B cell (primary cell): ENCODE data around the gene TNN. TPM values are rescaled to one million over a fixed set of nuclear protein-coding genes. Genes with fewer than 3 reads are reported as not detected.

Experiments used
- ATAC-seq: fragments of 200-7000 bp; cut with Tn5 transposase; one replicate; pipeline ENCODE4 v1.10.0; 2021; ENCODE audit warnings: low read depth, mild to moderate bottlenecking, moderate number of reproducible peaks, moderate library complexity
- CTCF ChIA-PET: fragments of 350-600 bp; sonication (Branson Sonifier 250); formaldehyde crosslinking; loops from one replicate; lab custom pipeline; 2021; ENCODE audit warnings: antibody characterized with exemption, inconsistent platforms; lab: Charles Lee
- POLR2A ChIA-PET: fragments of 350-600 bp; sonication (Branson Sonifier 250); formaldehyde crosslinking; loops from one replicate; lab custom pipeline; 2021; ENCODE audit warnings: antibody characterized with exemption; lab: Charles Lee
- DNase-seq: peaks from one replicate; pipeline ENCODE4 v3.0.0; 2013
- H2AFZ ChIP-seq: 2 replicates; pipeline ENCODE4 v1.6.1; 2012; ENCODE audit warnings: mild to moderate bottlenecking, low read depth, low read length; ENCODE audit not compliant: insufficient read depth, poor library complexity, severe bottlenecking
- H3K27ac ChIP-seq, 2 donors: 1 replicate in 1 of 2; 2 replicates in 1 of 2; pipeline ENCODE4 v1.5.1; 2012 to 2013; ENCODE audit warnings: low read length in 2 of 2, mild to moderate bottlenecking in 2 of 2, moderate library complexity in 1 of 2
- H3K27me3 ChIP-seq, 4 experiments: fragments of 200-600 bp in 1 of 4; sonication (generic) in 1 of 4; replicated peaks in 1 of 4; 1 replicate in 2 of 4; 2 replicates in 2 of 4; pipeline versions ENCODE4 v1.6.1 to v1.7.0; 2013 to 2016; ENCODE audit warnings: low read length in 3 of 4, mild to moderate bottlenecking in 2 of 4, mixed read lengths in 1 of 4, moderate library complexity in 1 of 4; ENCODE audit not compliant: insufficient read depth in 4 of 4, control insufficient read depth in 3 of 4; ENCODE audit errors: control extremely low read depth in 1 of 4
- H3K36me3 ChIP-seq, 2 experiments: replicated peaks in 1 of 2; 1 replicate in 1 of 2; 2 replicates in 1 of 2; pipeline versions ENCODE4 v1.6.1 to v1.7.1; 2013; ENCODE audit warnings: low read length in 1 of 2; ENCODE audit not compliant: insufficient read depth in 2 of 2, control insufficient read depth in 1 of 2; ENCODE audit errors: control extremely low read depth in 1 of 2, extremely low read depth in 1 of 2
- H3K4me1 ChIP-seq, 2 donors: fragments of 200-600 bp in 1 of 2; sonication (generic) in 1 of 2; 1 replicate in 1 of 2; 2 replicates in 1 of 2; pipeline versions ENCODE4 v1.5.1 to v1.6.1; 2013 to 2017; ENCODE audit warnings: low read length in 2 of 2; ENCODE audit not compliant: control insufficient read depth in 2 of 2, insufficient read depth in 2 of 2
- H3K4me2 ChIP-seq: replicated peaks from 2 replicates; pipeline ENCODE3; 2012; ENCODE audit warnings: mild to moderate bottlenecking, low read depth, low read length; ENCODE audit not compliant: poor library complexity, severe bottlenecking
- H3K4me3 ChIP-seq, 5 experiments: fragments of 200-600 bp in 1 of 5; sonication (generic) in 1 of 5; 1 replicate in 3 of 5; 2 replicates in 2 of 5; pipeline versions ENCODE4 v1.5.1 to v1.7.0; 2011 to 2016; ENCODE audit warnings: low read length in 4 of 5, mild to moderate bottlenecking in 4 of 5, low read depth in 2 of 5, control low read depth in 1 of 5, moderate library complexity in 1 of 5; ENCODE audit not compliant: insufficient read depth in 1 of 5; ENCODE audit errors: control extremely low read depth in 1 of 5, extremely low read depth in 1 of 5
- H3K79me2 ChIP-seq: fragments of 200-600 bp; sonication (generic); one replicate; pipeline ENCODE4 v1.6.0; 2016; ENCODE audit warnings: low read length; ENCODE audit not compliant: control insufficient read depth, insufficient read depth
- H3K9ac ChIP-seq: fragments of 200-600 bp; sonication (generic); 2 replicates; pipeline ENCODE4 v1.6.1; 2017; ENCODE audit warnings: mild to moderate bottlenecking, low read length, moderate library complexity
- H3K9me3 ChIP-seq, 3 donors: one replicate each; pipeline versions ENCODE4 v1.6.1 to v1.7.1; 2013; ENCODE audit warnings: low read length in 2 of 3; ENCODE audit not compliant: control insufficient read depth in 2 of 3, insufficient read depth in 1 of 3; ENCODE audit errors: control extremely low read depth in 1 of 3
- H4K20me1 ChIP-seq: 2 replicates; pipeline ENCODE4 v1.6.0; 2012; ENCODE audit warnings: mild to moderate bottlenecking, low read length; ENCODE audit not compliant: insufficient read depth, control insufficient read depth, poor library complexity, severe bottlenecking
- H3K27ac Mint-ChIP-seq: one replicate; pipeline ENCODE4 v1.8.0; 2021; ENCODE audit warnings: mixed read lengths
- H3K27me3 Mint-ChIP-seq: one replicate; pipeline ENCODE4 v1.8.0; 2021; ENCODE audit warnings: mixed read lengths
- H3K4me1 Mint-ChIP-seq: one replicate; pipeline ENCODE4 v1.8.0; 2021; ENCODE audit warnings: mixed read lengths
- H3K4me3 Mint-ChIP-seq: one replicate; pipeline ENCODE4 v1.8.0; 2021; ENCODE audit warnings: mixed read lengths
- H3K9me3 Mint-ChIP-seq: one replicate; pipeline ENCODE4 v1.8.0; 2022; ENCODE audit warnings: mixed read lengths; ENCODE audit not compliant: insufficient read depth
- EZH2 ChIP-seq: IDR thresholded peaks from 2 replicates; pipeline ENCODE4 v1.6.1; 2012; ENCODE audit warnings: borderline replicate concordance, low read depth, mild to moderate bottlenecking, moderate library complexity, low read length; ENCODE audit not compliant: insufficient read depth, poor library complexity, severe bottlenecking
- WGBS: methylation state at CpG from one replicate; pipeline ENCODE4 v1.1.5; 2013; ENCODE audit warnings: missing lambda C conversion rate; ENCODE audit not compliant: insufficient coverage; 5-methylcytosine and 5-hydroxymethylcytosine counted together
- intact Hi-C: fragments of 100-400 bp; cut with micrococcal nuclease; formaldehyde crosslinking; loops from one replicate; pipeline ENCODE4 v1.10.0; 2022
- polyA plus RNA-seq: library from polyadenylated mRNA; depleted of rRNA; stranded (reverse); fragments of >200 nt; gene quantifications from 2 replicates; pipeline ENCODE4 v1.2.3, GENCODE V29; 2012
- total RNA-seq, 2 donors: library from RNA; stranded (reverse); fragments of 120-200 nt in 1 of 2; gene quantifications; 1 replicate in 1 of 2; 2 replicates in 1 of 2; pipeline versions ENCODE4 v1.2.3 to v1.2.4, GENCODE V29; 2013 to 2022
- TF ChIP-seq, protein P1 (sequence below): fragments of 200-600 bp; IDR thresholded peaks from one replicate; pipeline ENCODE4 v1.8.0; 2022; ENCODE audit warnings: antibody characterized with exemption, mild to moderate bottlenecking

Gene TNN
- total and polyA plus RNA-seq, 2 donors (not counting 1 experiment from before 2014, with no cell fraction given) = not detected

DNA sequence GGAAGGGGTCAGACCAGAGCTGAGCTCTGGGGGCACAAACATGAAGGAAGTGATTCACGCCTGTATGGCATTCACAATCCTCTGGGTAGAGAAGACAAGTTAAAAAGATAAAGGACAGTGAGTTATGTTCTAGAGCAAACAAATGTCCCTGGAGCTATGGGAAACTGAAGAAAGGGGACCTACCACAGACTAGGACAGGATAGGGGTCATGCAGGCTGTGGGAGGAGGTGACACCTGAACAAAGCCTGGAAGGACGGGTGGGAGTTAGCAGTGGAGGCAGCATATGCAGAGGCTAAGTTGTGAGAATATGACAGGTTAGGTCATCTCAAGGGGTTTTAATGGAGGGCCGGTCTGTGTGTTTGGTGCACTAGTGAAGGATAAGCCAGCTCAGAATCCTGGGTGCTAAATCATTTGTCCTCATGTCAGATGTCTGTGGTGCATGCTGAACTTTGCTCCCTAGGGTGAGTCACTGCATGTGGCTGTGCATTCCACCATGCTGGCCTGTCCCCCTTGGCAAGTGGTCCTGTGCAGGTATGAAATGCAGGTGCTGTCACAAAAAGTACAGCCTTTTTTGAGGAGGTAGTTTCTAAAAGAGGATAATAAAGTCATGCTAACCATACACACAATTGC is 28.5 kb downstream of the TNN start:
- Mint-ChIP-seq H3K4me3 (no peak overlapping the region), H3K9me3 (no peaks in the 10 kb centered on the region), H3K4me1 (no peaks in the 10 kb centered on the region), H3K27ac (no peak overlapping the region), H3K27me3 (peaks cover 11% of the 10 kb centered on the region)
- no peak for ATAC-seq
- Histone ChIP-seq H3K27ac (no peak overlapping the region), H3K4me2 (no peak overlapping the region), H3K4me1 (no peaks in the 10 kb centered on the region), H3K9ac (no peak overlapping the region), H3K4me3 (no peak overlapping the region), H3K79me2 (no peaks in the 10 kb centered on the region), H3K9me3 (no peaks in the 10 kb centered on the region), H3K27me3 (no peaks in the 10 kb centered on the region), H3K36me3 (no peaks in the 10 kb centered on the region), H4K20me1 (no peaks in the 10 kb centered on the region), H2AFZ (no peak overlapping the region)
- no peak for TF ChIP-seq EZH2
- TF ChIP-seq, protein P1, sequence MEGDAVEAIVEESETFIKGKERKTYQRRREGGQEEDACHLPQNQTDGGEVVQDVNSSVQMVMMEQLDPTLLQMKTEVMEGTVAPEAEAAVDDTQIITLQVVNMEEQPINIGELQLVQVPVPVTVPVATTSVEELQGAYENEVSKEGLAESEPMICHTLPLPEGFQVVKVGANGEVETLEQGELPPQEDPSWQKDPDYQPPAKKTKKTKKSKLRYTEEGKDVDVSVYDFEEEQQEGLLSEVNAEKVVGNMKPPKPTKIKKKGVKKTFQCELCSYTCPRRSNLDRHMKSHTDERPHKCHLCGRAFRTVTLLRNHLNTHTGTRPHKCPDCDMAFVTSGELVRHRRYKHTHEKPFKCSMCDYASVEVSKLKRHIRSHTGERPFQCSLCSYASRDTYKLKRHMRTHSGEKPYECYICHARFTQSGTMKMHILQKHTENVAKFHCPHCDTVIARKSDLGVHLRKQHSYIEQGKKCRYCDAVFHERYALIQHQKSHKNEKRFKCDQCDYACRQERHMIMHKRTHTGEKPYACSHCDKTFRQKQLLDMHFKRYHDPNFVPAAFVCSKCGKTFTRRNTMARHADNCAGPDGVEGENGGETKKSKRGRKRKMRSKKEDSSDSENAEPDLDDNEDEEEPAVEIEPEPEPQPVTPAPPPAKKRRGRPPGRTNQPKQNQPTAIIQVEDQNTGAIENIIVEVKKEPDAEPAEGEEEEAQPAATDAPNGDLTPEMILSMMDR = no peak
- intact Hi-C loops = no loop called here
- WGBS = 97% methylated on average over 3 of the region's 3 CpGs
- no peak for DNase-seq
- POLR2A ChIA-PET = no interaction called here
- CTCF ChIA-PET = no interaction called here

DNA sequence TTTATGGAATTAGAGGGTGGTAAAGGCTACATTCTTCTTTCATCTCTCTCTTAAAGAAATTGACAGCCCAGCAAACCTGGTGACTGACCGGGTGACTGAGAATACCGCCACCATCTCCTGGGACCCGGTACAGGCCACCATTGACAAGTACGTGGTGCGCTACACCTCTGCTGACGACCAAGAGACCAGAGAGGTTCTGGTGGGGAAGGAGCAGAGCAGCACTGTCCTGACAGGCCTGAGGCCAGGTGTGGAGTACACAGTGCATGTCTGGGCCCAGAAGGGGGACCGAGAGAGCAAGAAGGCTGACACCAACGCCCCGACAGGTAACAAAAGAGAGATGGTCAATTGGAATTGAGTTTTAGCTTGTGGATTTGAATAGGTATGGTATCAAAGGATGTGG is 29.7 kb downstream of the TNN start:
- Histone ChIP-seq H2AFZ (no peak overlapping the region), H3K9me3 (no peaks in the 10 kb centered on the region), H3K4me1 (no peaks in the 10 kb centered on the region), H4K20me1 (no peaks in the 10 kb centered on the region), H3K79me2 (no peaks in the 10 kb centered on the region), H3K27me3 (no peaks in the 10 kb centered on the region), H3K4me2 (no peak overlapping the region), H3K4me3 (no peak overlapping the region), H3K27ac (no peak overlapping the region), H3K9ac (no peak overlapping the region), H3K36me3 (no peaks in the 10 kb centered on the region)
- Mint-ChIP-seq H3K9me3 (no peaks in the 10 kb centered on the region), H3K27ac (no peak overlapping the region), H3K4me3 (no peak overlapping the region), H3K27me3 (peaks cover 11% of the 10 kb centered on the region), H3K4me1 (no peaks in the 10 kb centered on the region)
- DNase-seq = no peak
- ATAC-seq = no peak
- CTCF ChIA-PET = no interaction called here
- POLR2A ChIA-PET = no interaction called here
- TF ChIP-seq EZH2 = no peak
- TF ChIP-seq, protein P1 = no peak
- intact Hi-C loops = no loop called here
- 91% methylated on average over 9 of the region's 9 CpGs for WGBS
